ENCODE measurements around the gene NGLY1. TPM values are rescaled to one million over a fixed set of nuclear protein-coding genes. Genes with fewer than 3 reads are reported as not detected.

The NGLY1 gene
- total and polyA plus RNA-seq, 10 of the 15 experiments (the other 5 are each of a cell fraction or from before 2014, with no cell fraction given) = 29.8 to 73.5 (median 47.0) TPM

GRCh38 chr3:25690768-25691533 is 92.3 kb downstream of the NGLY1 start:
- ChIA-PET SMC1A (ENCODE audit: uncharacterized antibody, unreplicated experiment) (no interaction called here), CTCF (interaction anchor here (0.7 to 1.7 kb wide), 2 partner anchors 15 to 169 kb away, joined by 3 to 4 read pairs; no protein-coding TSS in a partner anchor), RAD21 (ENCODE audit: unreplicated experiment) (no interaction called here), POLR2A (no interaction called here)
- Histone ChIP-seq H3K36me3 (ENCODE audit: control insufficient read depth in 2 of 2, insufficient read depth in 2 of 2, low read length in 1 of 2) (no peaks in the 10 kb centered on the region), H3K27ac (ENCODE audit: control insufficient read depth, insufficient read depth) (no peak overlapping the region), H3K4me1 (ENCODE audit: control insufficient read depth, insufficient read depth, low read length) (no peaks in the 10 kb centered on the region), H3K4me2 (ENCODE audit: control insufficient read depth, insufficient read depth) (no peak overlapping the region), H4K20me1 (ENCODE audit: control insufficient read depth, insufficient read depth) (no peaks in the 10 kb centered on the region), H3K9ac (ENCODE audit: control insufficient read depth, insufficient read depth, low read length) (no peak overlapping the region), H3K9me3 (replicated peaks; ENCODE audit: control insufficient read depth, insufficient read depth, low read length) (no peaks in the 10 kb centered on the region), H3K27me3 (replicated peaks in 1 of 2; ENCODE audit: control insufficient read depth in 2 of 2, insufficient read depth in 2 of 2, low read length in 1 of 2) (no peaks in the 10 kb centered on the region), H3K79me2 (ENCODE audit: control insufficient read depth, insufficient read depth, low read length) (no peaks in the 10 kb centered on the region), H2AFZ (ENCODE audit: control insufficient read depth, low read depth, low read length) (no peak overlapping the region), H3K4me3 (no peak overlapping the region)
- no TSS peak for BruUV-seq (replicated peaks)
- 43% methylated on average over 2 of the region's 2 CpGs for WGBS (ENCODE audit: insufficient coverage, insufficient replicate concordance, low lambda C conversion rate, missing lambda C conversion rate)
- DNase-seq (ENCODE audit: low read depth, low spot score) = no peak
- in situ Hi-C loops (cut with MboI) = no loop called here
- TF ChIP-seq ZNF622 (IDR thresholded peaks at IDR 0.05) (no peak), ELK1 (IDR thresholded peaks at IDR 0.05; ENCODE audit: low read depth, low read length) (no peak), STAT1 (conservative IDR thresholded peaks at IDR 0.05) (no peak), RAD21 (IDR thresholded peaks at IDR 0.05; ENCODE audit: insufficient read depth, low read depth, low read length) (no peak), RB1 (IDR thresholded peaks at IDR 0.05; ENCODE audit: borderline replicate concordance) (no peak)
- no peak for FAIRE-seq
- no peak for ATAC-seq
- intact Hi-C loops (cut with micrococcal nuclease; ENCODE audit: unreplicated experiment) = no loop called here

GRCh38 chr3:25689226-25689625 is 94.0 kb downstream of the NGLY1 start:
- SMC1A ChIA-PET (ENCODE audit: uncharacterized antibody, unreplicated experiment) = interaction anchor here (0.8 to 1.1 kb wide), 3 partner anchors 33 to 168 kb away, joined by 3 to 4 read pairs (median 3); no protein-coding TSS in a partner anchor
- POLR2A ChIA-PET = no interaction called here
- RAD21 ChIA-PET (ENCODE audit: unreplicated experiment) = no interaction called here
- Histone ChIP-seq H3K27me3 (replicated peaks in 1 of 2; ENCODE audit: control insufficient read depth in 2 of 2, insufficient read depth in 2 of 2, low read length in 1 of 2) (no peaks in the 10 kb centered on the region), H4K20me1 (ENCODE audit: control insufficient read depth, insufficient read depth) (no peaks in the 10 kb centered on the region), H3K79me2 (ENCODE audit: control insufficient read depth, insufficient read depth, low read length) (no peaks in the 10 kb centered on the region), H3K4me3 (no peak overlapping the region), H3K4me2 (ENCODE audit: control insufficient read depth, insufficient read depth) (no peak overlapping the region), H2AFZ (ENCODE audit: control insufficient read depth, low read depth, low read length) (no peak overlapping the region), H3K4me1 (ENCODE audit: control insufficient read depth, insufficient read depth, low read length) (no peaks in the 10 kb centered on the region), H3K9ac (ENCODE audit: control insufficient read depth, insufficient read depth, low read length) (no peak overlapping the region), H3K27ac (ENCODE audit: control insufficient read depth, insufficient read depth) (no peak overlapping the region), H3K9me3 (replicated peaks; ENCODE audit: control insufficient read depth, insufficient read depth, low read length) (no peaks in the 10 kb centered on the region), H3K36me3 (ENCODE audit: control insufficient read depth in 2 of 2, insufficient read depth in 2 of 2, low read length in 1 of 2) (no peaks in the 10 kb centered on the region)
- in situ Hi-C loops (cut with MboI) = no loop called here
- ATAC-seq (no peak), DNase-seq (ENCODE audit: low read depth, low spot score) (no peak), FAIRE-seq (no peak)
- CTCF ChIA-PET = interaction anchor here (0.6 to 0.9 kb wide), 2 partner anchors 42 to 76 kb away, joined by 3 to 4 read pairs; no protein-coding TSS in a partner anchor
- intact Hi-C loops (cut with micrococcal nuclease; ENCODE audit: unreplicated experiment) = no loop called here
- BruUV-seq (replicated peaks) = no TSS peak
- 37% methylated on average over 3 of the region's 3 CpGs for WGBS (ENCODE audit: insufficient coverage, insufficient replicate concordance, low lambda C conversion rate, missing lambda C conversion rate)
- TF ChIP-seq POLR2A (IDR thresholded peaks at IDR 0.05; ENCODE audit: low read depth, low read length) = no peak
- TF ChIP-seq CBX5 (IDR thresholded peaks at IDR 0.05; ENCODE audit: low read depth) = no peak
- TF ChIP-seq MEF2A (IDR thresholded peaks at IDR 0.05; ENCODE audit: insufficient read depth, low read depth, low read length) = no peak
- TF ChIP-seq EZH2 (IDR thresholded peaks at IDR 0.05; ENCODE audit: borderline replicate concordance, control insufficient read depth, low read depth, low read length) = no peak
- no peak for TF ChIP-seq EED (IDR thresholded peaks at IDR 0.05; ENCODE audit: low read depth)
- no peak for TF ChIP-seq SMARCA5 (IDR thresholded peaks at IDR 0.05)
- TF ChIP-seq USF2 (IDR thresholded peaks at IDR 0.05; ENCODE audit: borderline replicate concordance, low read depth, low read length) = no peak
- no peak for TF ChIP-seq CREM (IDR thresholded peaks at IDR 0.05; ENCODE audit: low read depth)
- TF ChIP-seq YBX1 (IDR thresholded peaks at IDR 0.05) = no peak

Measured in GM12878 (cell line).